Left hindlimb (tissue), 1 donor: ENCODE results near the gene DOCK7.

Source experiments
- DNase-seq: peaks from one replicate; pipeline ENCODE4 v3.0.0-alpha.2; 2018

The DOCK7 gene

GRCh38 chr1:62439652-62440371 lies 248.4 kb downstream of the DOCK7 start:
- no peak for DNase-seq

- DNase-seq, result no peak
Measured at GRCh38 chr1:62438163-62438562, 250.0 kb downstream of the DOCK7 start.

GRCh38 chr1:62437273-62437940 lies 250.8 kb downstream of the DOCK7 start:
- no peak for DNase-seq

GRCh38 chr1:62436466-62437272 lies 251.5 kb downstream of the DOCK7 start, which contains the start of gene USP1:
Gene USP1, plus strand, starts transcription at chr1:62437049. Its CDS starts 2,819 bp downstream, at chr1:62439868.
- DNase-seq, result peak; percentile 100

GRCh38 chr1:62436039-62436465 lies 252.1 kb downstream of the DOCK7 start:
- DNase-seq, result no peak

GRCh38 chr1:62435231-62436038 lies 252.8 kb downstream of the DOCK7 start:
- DNase-seq, result no peak

GRCh38 chr1:62434618-62435001 lies 253.6 kb downstream of the DOCK7 start:
- no peak for DNase-seq

- no peak for DNase-seq
Measured at GRCh38 chr1:62433861-62434617, 254.1 kb downstream of the DOCK7 start.

GRCh38 chr1:62429581-62429980 lies 258.6 kb downstream of the DOCK7 start:
- DNase-seq, result no peak

GRCh38 chr1:62428351-62428750 lies 259.8 kb downstream of the DOCK7 start:
- DNase-seq, result no peak

GRCh38 chr1:62426794-62427193 lies 261.4 kb downstream of the DOCK7 start:
- no peak for DNase-seq

- DNase-seq, result no peak
Measured at GRCh38 chr1:62426237-62426636, 261.9 kb downstream of the DOCK7 start.

- DNase-seq, result no peak
Measured at GRCh38 chr1:62425041-62425440, 263.1 kb downstream of the DOCK7 start.

- no peak for DNase-seq
Measured at GRCh38 chr1:62424411-62424810, 263.8 kb downstream of the DOCK7 start.

GRCh38 chr1:62423580-62424242 lies 264.5 kb downstream of the DOCK7 start:
- DNase-seq, result no peak

- no peak for DNase-seq
Measured at GRCh38 chr1:62420214-62420613, 268.0 kb downstream of the DOCK7 start.

- DNase-seq, result no peak
Measured at GRCh38 chr1:62417351-62417999, 270.7 kb downstream of the DOCK7 start.

- no peak for DNase-seq
Measured at GRCh38 chr1:62415687-62416086, 272.5 kb downstream of the DOCK7 start.

- no peak for DNase-seq
Measured at GRCh38 chr1:62407398-62408009, 280.7 kb downstream of the DOCK7 start.

- no peak for DNase-seq
Measured at GRCh38 chr1:62406576-62406975, 281.6 kb downstream of the DOCK7 start.
